ENCODE measurements around the gene DOCK1.

GRCh38 chr10:126930883-126931503, 25.8 kb downstream of the DOCK1 start:
- TF ChIP-seq CTCF (IDR thresholded peaks at IDR 0.05), result no peak
- no peak for TF ChIP-seq EZH2phosphoT487 (IDR thresholded peaks at IDR 0.05)
- TF ChIP-seq EZH2 (IDR thresholded peaks at IDR 0.05), result no peak
